ENCODE data around the gene TUT7.

DNA sequence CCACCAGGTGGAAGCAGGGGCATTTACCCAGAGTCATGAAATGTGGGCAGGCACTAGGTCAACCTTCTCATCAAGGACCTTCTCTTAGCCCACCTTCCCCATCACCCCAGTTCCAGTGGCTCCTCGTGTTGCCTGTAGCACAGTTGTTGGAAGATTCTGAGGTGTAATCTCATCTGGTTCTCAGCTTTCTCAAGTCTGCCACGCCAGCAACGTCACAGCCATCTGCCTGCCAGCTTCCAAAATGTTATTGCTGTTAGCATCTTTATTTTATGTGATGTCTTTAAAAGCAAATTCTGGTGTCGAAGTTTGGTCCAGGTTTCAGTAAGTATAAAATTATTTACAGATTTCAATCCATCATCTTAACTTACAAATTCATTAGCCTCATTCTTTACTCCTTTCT is 105.5 kb downstream of the TUT7 start:
- TF ChIP-seq CTCF (IDR thresholded peaks at IDR 0.05) (no peak), EZH2 (IDR thresholded peaks at IDR 0.05) (no peak)
